DND-41 (cell line): ENCODE results near the gene SLC26A2.

ENCODE experiments used
- EZH2 ChIP-seq: IDR thresholded peaks from 3 replicates; pipeline ENCODE4 v1.6.1; 2012; ENCODE audit warnings: borderline replicate concordance, low read depth, mild to moderate bottlenecking, moderate library complexity, low read length, inconsistent platforms; ENCODE audit not compliant: severe bottlenecking
- TF ChIP-seq, protein P1 (sequence below): IDR thresholded peaks from 2 replicates; pipeline ENCODE4 v1.5.1; 2012; ENCODE audit warnings: borderline replicate concordance, low read length, moderate library complexity, mild to moderate bottlenecking; ENCODE audit not compliant: poor library complexity, severe bottlenecking; ENCODE audit errors: extremely low read depth

DNA sequence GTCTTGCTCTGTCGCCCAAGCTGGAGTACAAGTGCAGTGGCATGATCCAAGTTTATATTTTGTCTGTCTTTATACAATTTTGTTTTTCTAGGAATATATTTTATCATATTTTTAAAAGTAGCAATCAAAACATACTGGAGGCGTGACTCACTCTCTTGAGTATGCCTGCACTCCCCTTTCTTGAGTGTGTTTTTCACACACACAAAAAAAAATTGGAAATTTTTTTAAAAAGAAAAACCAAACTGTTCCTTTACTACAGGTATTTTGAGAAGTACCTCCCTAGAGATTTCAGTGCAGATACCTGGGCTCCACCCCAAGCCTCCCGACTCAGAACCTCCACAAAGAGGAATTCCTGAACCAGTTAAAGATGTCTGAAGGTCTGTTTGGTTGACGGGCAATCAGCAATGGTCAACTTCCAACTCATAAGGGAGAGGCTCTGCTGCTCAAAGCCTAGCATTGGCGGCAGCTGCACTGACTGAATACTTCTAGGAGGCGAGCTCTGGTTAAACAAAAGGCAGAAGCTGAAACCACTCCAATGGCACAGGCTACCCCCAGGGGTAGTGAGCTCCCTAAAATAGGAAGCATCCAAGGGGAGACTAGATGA is 43.4 kb upstream of the SLC26A2 start:
- TF ChIP-seq, protein P1, sequence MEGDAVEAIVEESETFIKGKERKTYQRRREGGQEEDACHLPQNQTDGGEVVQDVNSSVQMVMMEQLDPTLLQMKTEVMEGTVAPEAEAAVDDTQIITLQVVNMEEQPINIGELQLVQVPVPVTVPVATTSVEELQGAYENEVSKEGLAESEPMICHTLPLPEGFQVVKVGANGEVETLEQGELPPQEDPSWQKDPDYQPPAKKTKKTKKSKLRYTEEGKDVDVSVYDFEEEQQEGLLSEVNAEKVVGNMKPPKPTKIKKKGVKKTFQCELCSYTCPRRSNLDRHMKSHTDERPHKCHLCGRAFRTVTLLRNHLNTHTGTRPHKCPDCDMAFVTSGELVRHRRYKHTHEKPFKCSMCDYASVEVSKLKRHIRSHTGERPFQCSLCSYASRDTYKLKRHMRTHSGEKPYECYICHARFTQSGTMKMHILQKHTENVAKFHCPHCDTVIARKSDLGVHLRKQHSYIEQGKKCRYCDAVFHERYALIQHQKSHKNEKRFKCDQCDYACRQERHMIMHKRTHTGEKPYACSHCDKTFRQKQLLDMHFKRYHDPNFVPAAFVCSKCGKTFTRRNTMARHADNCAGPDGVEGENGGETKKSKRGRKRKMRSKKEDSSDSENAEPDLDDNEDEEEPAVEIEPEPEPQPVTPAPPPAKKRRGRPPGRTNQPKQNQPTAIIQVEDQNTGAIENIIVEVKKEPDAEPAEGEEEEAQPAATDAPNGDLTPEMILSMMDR: no peak
- no peak for TF ChIP-seq EZH2
